Measurements from ENCODE around the gene AJAP1. TPM values are rescaled to one million over a fixed set of nuclear protein-coding genes. Genes with fewer than 3 reads are reported as not detected.

The AJAP1 gene
- total and polyA plus RNA-seq, 10 of the 15 experiments (the other 5 are each of a cell fraction or from before 2014, with no cell fraction given): not detected

- H3K4me1 ChIP-seq (ENCODE audit: control insufficient read depth, insufficient read depth, low read length): no peaks in the 10 kb centered on the region
- H3K79me2 ChIP-seq (ENCODE audit: control insufficient read depth, insufficient read depth, low read length): no peaks in the 10 kb centered on the region
- CTCF ChIA-PET: no interaction called here
- in situ Hi-C loops (cut with MboI) (loop anchor here (10.0 kb wide), 1 partner anchor 916 kb away; no protein-coding TSS in a partner anchor), intact Hi-C loops (cut with micrococcal nuclease; ENCODE audit: unreplicated experiment) (no loop called here)
- no TSS peak for BruUV-seq (replicated peaks)
- SMC1A ChIA-PET (ENCODE audit: uncharacterized antibody, unreplicated experiment): no interaction called here
- no peaks in the 10 kb centered on the region for H3K9me3 ChIP-seq (replicated peaks; ENCODE audit: control insufficient read depth, insufficient read depth, low read length)
- H4K20me1 ChIP-seq (ENCODE audit: control insufficient read depth, insufficient read depth): no peaks in the 10 kb centered on the region
- no peak overlapping the region for H3K4me2 ChIP-seq (ENCODE audit: control insufficient read depth, insufficient read depth)
- TF ChIP-seq BMI1 (IDR thresholded peaks at IDR 0.05; ENCODE audit: borderline replicate concordance): no peak
- no peak for TF ChIP-seq USF1 (IDR thresholded peaks at IDR 0.05; ENCODE audit: borderline replicate concordance, extremely low read length, insufficient read depth, low read depth, low read length)
- no peak for TF ChIP-seq ATF7 (IDR thresholded peaks at IDR 0.05; ENCODE audit: low read depth)
- no peak for TF ChIP-seq HDAC6 (IDR thresholded peaks at IDR 0.05; ENCODE audit: unreplicated experiment)
- TF ChIP-seq CEBPB (IDR thresholded peaks at IDR 0.05; ENCODE audit: borderline replicate concordance in 1 of 2, low read depth in 2 of 2, low read length in 2 of 2): no peak
- POLR2A ChIA-PET: no interaction called here
- H3K4me3 ChIP-seq: no peak overlapping the region
- DNase-seq (ENCODE audit: low read depth, low spot score) (no peak), ATAC-seq (no peak), FAIRE-seq (no peak)
- H2AFZ ChIP-seq (ENCODE audit: control insufficient read depth, low read depth, low read length): no peak overlapping the region
- WGBS (ENCODE audit: insufficient coverage, insufficient replicate concordance, low lambda C conversion rate, missing lambda C conversion rate): 86% methylated on average over 6 of the region's 6 CpGs
- RAD21 ChIA-PET (ENCODE audit: unreplicated experiment): no interaction called here
- H3K27me3 ChIP-seq (replicated peaks in 1 of 2; ENCODE audit: control insufficient read depth in 2 of 2, insufficient read depth in 2 of 2, low read length in 1 of 2): no peaks in the 10 kb centered on the region
- H3K27ac ChIP-seq (ENCODE audit: control insufficient read depth, insufficient read depth): no peak overlapping the region
- no peak overlapping the region for H3K9ac ChIP-seq (ENCODE audit: control insufficient read depth, insufficient read depth, low read length)
- H3K36me3 ChIP-seq (ENCODE audit: control insufficient read depth in 2 of 2, insufficient read depth in 2 of 2, low read length in 1 of 2): no peaks in the 10 kb centered on the region
Observed at GRCh38 chr1:4768553-4768952, 114.1 kb downstream of the AJAP1 start.

GRCh38 chr1:4769516-4770280, 115.3 kb downstream of the AJAP1 start:
- no peak overlapping the region for H3K4me2 ChIP-seq (ENCODE audit: control insufficient read depth, insufficient read depth)
- H3K36me3 ChIP-seq (ENCODE audit: control insufficient read depth in 2 of 2, insufficient read depth in 2 of 2, low read length in 1 of 2): no peaks in the 10 kb centered on the region
- SMC1A ChIA-PET (ENCODE audit: uncharacterized antibody, unreplicated experiment): no interaction called here
- no peak overlapping the region for H2AFZ ChIP-seq (ENCODE audit: control insufficient read depth, low read depth, low read length)
- H3K9me3 ChIP-seq (replicated peaks; ENCODE audit: control insufficient read depth, insufficient read depth, low read length): no peaks in the 10 kb centered on the region
- no peaks in the 10 kb centered on the region for H3K4me1 ChIP-seq (ENCODE audit: control insufficient read depth, insufficient read depth, low read length)
- POLR2A ChIA-PET: no interaction called here
- H3K79me2 ChIP-seq (ENCODE audit: control insufficient read depth, insufficient read depth, low read length): no peaks in the 10 kb centered on the region
- in situ Hi-C loops (cut with MboI): loop anchor here (10.0 kb wide), 1 partner anchor 915 kb away; no protein-coding TSS in a partner anchor
- H3K9ac ChIP-seq (ENCODE audit: control insufficient read depth, insufficient read depth, low read length): no peak overlapping the region
- no peak overlapping the region for H3K4me3 ChIP-seq
- H3K27ac ChIP-seq (ENCODE audit: control insufficient read depth, insufficient read depth): no peak overlapping the region
- DNase-seq (ENCODE audit: low read depth, low spot score) (no peak), FAIRE-seq (no peak), ATAC-seq (no peak)
- 22% methylated on average over 14 of the region's 18 CpGs for WGBS (ENCODE audit: insufficient coverage, insufficient replicate concordance, low lambda C conversion rate, missing lambda C conversion rate)
- H4K20me1 ChIP-seq (ENCODE audit: control insufficient read depth, insufficient read depth): no peaks in the 10 kb centered on the region
- RAD21 ChIA-PET (ENCODE audit: unreplicated experiment): no interaction called here
- intact Hi-C loops (cut with micrococcal nuclease; ENCODE audit: unreplicated experiment): no loop called here
- BruUV-seq (replicated peaks): no TSS peak
- CTCF ChIA-PET: no interaction called here
- no peaks in the 10 kb centered on the region for H3K27me3 ChIP-seq (replicated peaks in 1 of 2; ENCODE audit: control insufficient read depth in 2 of 2, insufficient read depth in 2 of 2, low read length in 1 of 2)
- TF ChIP-seq NKRF (conservative IDR thresholded peaks at IDR 0.05) (no peak), MYC (IDR thresholded peaks at IDR 0.05; ENCODE audit: insufficient read depth, insufficient read length, insufficient replicate concordance, low read length, severe bottlenecking) (no peak), HCFC1 (IDR thresholded peaks at IDR 0.05; ENCODE audit: low read length) (no peak), WRNIP1 (IDR thresholded peaks at IDR 0.05; ENCODE audit: borderline replicate concordance, low read depth, low read length) (no peak), FOXK2 (IDR thresholded peaks at IDR 0.05) (no peak), HSF1 (IDR thresholded peaks at IDR 0.05; ENCODE audit: low read depth, low read length) (no peak), CREB1 (IDR thresholded peaks at IDR 0.05; ENCODE audit: low read depth) (no peak), RBBP5 (conservative IDR thresholded peaks at IDR 0.05) (no peak)
